HG03575 (cell line): ENCODE measurements around the gene VAV2.

ENCODE experiments used
- ATAC-seq: cut with Tn5 transposase; IDR thresholded peaks from one replicate; pipeline ENCODE4 v1.9.1; 2021; ENCODE audit not compliant: unreplicated experiment, insufficient number of reproducible peaks, low FRiP score; ENCODE audit errors: extremely low read depth

The VAV2 gene

DNA sequence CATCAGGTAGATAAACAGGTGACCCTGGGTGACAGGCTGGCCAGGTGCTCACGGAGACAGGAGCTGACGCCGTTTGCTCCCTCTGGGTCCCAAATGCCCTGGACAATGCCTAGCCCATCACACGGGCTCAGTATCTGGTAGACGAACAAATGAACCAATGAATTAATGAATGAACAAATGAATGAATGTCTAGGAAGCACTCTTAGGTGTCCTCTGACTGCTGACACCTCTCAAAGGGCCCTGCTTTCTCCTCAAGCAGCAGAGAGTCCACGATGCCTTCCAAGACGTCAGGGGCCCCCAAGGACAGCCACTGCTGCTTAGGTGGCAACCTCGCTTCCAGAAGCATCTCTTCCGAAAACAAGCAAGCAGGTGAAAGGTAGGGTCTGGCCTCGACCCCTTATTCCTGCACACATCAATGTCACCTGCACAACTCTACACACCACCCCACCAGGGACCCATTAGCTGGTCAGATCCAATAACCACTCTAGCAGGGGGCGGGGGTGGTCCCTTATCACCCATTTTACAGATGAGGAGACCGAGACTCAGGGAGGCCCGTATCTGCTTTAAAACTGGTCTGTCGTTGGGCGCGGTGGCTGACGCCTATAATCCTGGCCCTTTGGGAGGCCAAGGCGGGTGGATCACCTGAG lies 45.2 kb downstream of the VAV2 start:
- ATAC-seq: no peak

GRCh38 chr9:133945977-133946753 lies 46.0 kb downstream of the VAV2 start:
- ATAC-seq: no peak

DNA sequence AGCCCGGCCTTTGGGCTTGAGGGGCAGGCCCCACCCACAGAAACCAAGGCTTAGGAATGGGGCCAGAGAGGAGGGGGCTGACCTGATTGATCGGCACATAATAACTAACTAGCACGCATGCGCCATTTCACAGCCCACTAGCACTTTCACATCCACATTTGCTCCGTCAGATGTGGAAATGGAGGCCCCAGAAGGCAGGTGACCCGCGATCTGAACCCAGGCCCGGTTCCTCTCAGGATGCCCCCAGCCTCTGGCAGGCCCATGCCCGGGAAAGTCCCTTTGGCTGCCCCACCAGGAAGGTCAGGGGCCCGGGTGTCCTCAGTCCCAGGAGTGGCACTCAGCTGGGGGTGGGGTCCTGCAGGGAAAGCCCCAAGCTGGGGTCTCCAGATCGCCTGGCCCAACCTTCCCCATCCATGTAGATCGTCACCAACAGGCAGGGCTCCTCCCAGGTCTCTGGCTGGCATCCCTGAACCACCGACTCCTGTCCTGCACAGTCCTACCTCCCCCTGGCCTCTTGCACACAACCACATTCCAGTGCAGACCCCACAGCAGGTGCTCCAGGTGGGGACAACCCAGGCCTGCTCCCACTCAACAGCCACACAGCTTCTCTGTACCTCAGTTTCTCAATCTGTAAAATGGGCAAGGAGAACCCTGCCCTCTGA lies 46.7 kb downstream of the VAV2 start:
- ATAC-seq: no peak

- ATAC-seq: no peak
Measured at GRCh38 chr9:133944746-133945135, 47.4 kb downstream of the VAV2 start.

DNA sequence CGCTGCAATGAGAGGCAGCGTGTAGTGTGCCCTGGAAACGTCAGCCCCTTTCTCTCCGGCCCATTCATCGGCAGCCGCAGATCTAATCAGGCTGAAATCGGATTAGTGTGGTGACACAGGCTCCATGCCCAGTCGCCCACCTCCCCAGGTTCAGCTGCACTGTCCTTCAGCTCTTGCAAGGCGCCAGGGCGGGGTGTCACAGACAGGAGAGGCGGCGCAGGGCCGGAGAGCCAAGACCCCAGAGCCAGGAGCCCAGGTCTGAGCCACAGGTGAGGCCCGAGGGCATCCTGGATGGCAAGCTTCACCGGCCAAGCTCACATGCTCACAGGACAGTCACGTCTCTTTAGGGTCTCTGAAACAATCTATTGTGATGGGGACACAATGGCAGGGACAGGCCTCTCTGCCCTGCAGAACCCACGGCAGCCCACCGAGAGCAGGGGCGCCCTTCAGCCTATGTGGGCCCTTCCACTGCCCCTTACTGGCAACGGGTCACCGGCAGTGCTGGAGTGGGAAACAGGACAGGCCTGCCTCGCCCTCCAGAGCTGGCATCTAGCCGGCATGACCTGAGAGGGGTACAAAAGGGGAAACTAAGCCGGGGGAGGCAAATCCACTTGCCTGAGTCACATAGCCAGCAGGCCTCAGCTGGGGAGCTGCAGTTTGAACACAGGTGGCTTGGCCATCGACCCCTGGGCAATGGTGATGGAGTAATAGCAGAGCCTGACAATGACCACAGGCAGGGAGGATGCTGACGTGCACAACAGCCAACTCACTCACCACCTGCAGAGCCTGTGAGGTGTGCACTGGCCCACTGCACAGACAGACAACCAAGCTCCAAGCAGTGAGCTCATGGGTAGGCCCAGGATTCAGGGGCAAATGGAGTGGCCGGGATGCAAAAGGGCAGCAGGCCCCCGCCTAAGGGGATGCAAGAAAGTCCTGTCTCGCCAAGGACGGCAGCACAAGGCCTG lies 48.1 kb downstream of the VAV2 start:
- no peak for ATAC-seq

DNA sequence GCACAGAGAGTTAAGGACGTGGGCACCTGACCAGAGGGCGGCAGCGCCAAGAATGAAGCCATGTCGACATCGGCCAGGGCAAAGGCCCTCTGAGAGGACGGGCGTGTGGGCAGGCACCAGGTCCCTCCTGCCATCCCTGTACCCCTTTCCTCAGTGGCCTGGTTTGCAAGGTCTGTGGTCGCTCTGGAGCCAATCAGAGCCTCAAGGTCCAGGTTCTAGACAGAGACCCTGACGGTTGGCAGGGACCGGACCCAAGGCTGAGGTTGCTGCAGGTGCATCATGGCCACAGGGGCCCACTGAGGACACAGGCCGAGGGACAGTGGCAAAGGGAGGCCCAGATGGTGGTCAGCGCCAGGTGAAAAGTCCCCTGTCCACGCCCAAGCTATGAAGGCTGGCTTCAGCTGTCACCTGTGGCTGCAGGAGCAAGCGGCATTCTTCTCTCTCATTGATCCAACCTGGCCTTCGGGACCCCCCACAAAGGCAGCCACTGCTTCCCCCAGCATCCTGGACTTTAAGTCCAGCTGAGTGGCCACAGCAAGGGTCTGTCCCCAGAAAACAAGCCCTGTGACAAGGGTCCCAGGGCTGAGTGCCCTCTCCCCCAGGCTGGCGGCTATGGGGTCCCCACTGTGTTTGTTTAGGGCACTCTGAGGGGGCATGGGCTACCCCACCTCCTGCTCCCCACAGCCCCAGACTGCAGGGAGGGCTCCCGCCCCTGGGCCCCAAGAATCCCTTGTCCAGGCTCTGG lies 48.9 kb downstream of the VAV2 start:
- no peak for ATAC-seq

DNA sequence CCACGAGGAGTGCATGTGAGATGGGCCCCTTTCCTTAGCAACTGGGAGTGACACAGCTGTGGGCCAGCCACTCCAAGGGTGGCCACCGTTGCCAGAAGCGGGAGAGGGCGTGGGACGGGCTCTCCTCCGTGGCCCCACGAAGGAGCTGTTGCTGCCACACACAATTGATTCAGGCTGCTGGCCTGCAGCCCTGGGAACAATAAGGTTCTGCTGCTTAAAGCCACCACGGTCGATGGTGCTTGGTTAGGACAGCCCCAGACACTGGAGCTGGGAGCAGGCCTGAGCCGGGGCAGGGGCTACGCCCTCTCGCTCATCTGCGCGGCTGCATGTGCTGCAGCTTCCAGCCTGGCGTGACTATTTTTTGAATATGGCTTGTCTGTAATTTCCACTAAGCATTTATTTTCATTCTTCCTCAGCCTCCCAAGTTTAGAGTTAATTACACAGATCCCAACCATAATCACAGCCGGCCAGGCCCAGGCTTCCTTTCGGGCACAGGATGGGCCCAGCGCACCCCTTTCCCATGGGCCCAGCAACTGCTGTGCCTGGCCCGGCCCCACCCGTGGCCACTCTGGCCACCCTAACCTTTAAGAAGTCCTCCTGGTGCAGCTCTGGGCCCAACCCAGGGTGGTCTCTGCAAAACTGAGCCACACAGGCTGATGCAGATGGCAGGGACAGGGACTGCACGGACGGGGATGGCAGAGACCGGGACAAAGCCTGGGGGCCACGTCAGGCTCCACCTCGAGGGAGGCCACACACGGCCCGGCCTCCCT lies 49.7 kb downstream of the VAV2 start:
- ATAC-seq: no peak

DNA sequence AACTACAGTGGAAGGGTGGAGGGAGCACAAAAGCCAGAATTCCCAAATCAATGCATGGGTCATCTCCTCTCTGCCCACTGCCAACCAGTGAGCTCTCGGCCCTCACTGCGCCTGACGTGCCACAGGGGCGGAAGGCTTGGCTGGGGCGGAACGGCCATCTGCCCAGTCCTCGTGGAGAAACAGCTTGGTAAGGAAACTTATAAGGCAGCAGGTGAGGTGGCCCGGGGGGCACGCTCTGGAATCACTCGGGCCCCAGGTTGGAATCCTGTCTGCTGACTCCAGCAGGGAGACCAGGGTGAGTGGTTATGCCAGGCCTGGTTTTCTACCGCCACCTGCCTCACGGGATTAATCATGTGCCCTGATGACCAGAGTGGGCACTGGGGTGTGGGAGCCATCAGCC lies 52.3 kb downstream of the VAV2 start:
- ATAC-seq: no peak

DNA sequence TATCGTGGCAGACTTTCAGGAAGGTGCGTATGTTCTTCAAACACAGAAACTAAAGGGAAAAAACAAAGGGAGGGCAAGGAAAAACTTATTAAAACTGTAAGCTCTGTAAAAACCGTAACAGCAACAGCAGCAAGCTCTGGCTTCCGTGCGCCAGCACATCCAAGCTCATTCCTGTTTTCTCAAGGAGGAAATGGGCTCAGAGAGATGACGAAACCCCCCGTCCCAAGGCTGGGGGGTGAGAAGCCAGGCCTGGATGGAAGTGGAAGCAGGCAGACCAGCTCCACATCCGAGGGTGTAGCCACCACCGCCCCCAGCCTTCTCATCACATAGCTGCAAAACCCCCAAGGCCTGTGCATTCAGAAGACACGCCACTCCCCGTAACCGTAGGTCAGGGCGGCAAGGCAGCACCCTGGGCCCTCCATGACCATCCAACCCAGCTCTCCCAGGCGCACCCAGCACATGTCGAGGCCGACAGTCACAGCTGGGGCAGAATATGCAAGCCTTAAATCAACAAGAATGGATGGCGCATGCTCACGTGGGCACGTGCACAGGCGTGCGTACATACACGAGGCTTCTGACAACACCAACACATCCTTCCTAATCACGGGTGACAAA lies 52.8 kb downstream of the VAV2 start:
- no peak for ATAC-seq

GRCh38 chr9:133938753-133939152 lies 53.4 kb downstream of the VAV2 start:
- ATAC-seq: no peak

DNA sequence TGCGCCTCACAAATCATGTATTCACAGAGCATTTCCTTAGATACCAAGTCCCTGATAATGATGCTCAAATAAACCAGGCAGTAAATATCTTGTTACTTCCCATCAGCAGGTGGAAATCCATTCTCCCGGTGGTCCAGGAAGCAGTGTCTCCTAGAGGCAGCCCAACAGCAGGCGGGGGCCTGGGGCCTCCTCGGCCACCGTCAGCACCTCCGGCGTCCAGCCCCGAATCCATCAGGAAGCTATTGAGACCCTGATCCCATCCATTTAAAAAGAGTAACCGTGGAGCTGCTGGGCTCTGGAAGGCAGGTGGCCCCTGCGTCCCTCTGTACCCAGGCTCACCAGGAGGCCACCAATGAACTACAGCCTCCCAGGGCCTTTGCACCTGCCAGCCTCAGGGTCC lies 54.0 kb downstream of the VAV2 start:
- ATAC-seq: no peak

DNA sequence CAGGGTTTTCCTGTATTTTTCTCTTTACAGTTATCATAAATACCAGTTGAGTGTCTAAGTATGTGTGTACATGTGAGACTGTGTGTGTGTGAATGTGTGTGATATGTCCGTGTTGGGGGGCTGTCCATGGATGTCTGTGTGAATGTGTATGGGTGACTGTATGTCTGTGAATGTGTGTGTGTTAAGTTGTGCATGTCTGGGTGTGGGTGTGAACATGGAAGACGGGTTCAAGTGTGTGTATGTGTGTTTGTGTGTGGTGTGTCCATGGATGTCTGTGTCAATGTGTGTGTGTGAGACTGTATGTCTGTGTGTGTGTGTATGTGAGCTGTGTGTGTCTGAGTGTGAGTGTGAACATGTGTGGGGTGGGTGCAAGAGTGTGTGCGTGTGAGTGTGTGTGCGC lies 55.0 kb downstream of the VAV2 start:
- no peak for ATAC-seq

DNA sequence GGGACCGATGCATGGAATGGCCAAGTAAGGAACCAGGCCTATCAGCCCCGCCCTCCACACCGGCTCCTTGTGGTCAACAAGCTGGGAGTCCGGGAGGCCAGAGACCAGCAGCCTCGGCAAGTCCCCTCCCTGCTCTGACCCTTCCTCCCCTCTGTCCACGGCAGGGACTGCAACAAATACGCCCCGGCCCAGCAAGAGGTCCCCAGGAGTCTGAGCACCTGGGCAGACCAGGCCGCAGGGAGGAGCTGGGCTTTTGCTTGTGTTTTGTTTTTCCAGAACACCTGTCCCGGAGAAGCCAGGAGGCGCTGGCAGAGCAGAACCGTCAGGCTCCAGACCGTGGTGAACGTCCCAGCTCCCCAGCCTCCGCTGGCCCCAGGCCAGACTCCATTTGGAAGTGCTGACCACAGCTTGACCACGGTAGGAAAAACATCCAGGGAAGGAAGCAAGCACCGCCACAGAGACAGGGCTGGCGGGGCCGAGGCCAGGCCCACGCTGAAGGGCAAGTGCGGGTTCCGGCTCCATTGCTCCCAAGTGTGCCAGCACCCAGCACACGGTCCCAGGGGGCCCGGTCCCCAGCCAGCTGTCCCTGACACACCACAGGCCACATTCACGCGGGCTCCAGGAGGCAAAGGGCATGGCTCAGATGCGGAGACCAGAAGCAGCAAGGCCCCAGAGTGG lies 56.7 kb downstream of the VAV2 start:
- ATAC-seq: no peak

DNA sequence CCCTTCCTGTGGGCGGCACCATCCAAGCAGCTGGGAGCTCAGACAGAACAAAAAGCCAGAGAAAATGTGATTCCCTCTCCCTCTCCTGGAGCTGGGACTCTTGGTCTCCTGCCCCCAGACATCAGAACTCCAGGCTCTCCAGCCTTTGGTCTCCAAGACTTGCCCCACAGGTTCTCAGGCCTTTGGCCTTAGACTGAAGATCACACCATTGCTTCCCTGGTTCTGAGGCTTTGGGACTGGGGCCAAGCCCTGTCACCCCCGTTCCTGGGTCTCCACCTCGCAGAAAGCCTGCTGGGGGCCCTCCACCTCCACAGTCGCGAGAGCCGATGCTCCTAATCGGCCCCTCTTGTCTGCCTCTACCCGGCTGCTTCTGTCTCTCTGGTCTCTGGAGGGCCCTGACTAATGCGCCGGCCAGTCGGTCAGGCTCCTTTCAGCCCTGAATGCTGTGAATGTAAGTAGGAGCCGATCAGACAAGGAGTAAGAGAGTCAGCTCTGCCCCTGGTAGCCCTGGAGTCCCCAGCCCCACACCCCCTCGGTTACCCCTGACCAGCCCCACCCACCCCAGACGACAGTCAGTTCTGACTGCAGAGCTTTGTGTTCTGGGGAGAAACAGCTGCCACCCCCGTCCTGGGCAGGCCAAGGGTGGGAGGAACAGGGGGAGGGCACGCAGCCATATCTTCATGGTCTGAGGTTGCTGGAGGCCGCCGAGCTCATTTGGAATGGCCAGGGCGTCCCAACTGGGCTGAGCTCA lies 57.5 kb downstream of the VAV2 start:
- no peak for ATAC-seq

- no peak for ATAC-seq
Measured at GRCh38 chr9:133933426-133934026, 58.6 kb downstream of the VAV2 start.

- no peak for ATAC-seq
Measured at GRCh38 chr9:133932633-133933032, 59.5 kb downstream of the VAV2 start.
